ENCODE results near the gene KCNH4. TPM values are rescaled to one million over a fixed set of nuclear protein-coding genes. Genes with fewer than 3 reads are reported as not detected.
"Not testable (repeated sequence)": the region's sequence is repeated elsewhere in the genome, so short reads cannot be mapped to it uniquely, and the experiment has no call there.

Gene KCNH4
- total RNA-seq, 1 experiment from 2014 or later, result 1.5 TPM

- H3K9me3 ChIP-seq (ENCODE audit: control insufficient read depth, insufficient read depth, low read depth, low read length); H3K27ac ChIP-seq (ENCODE audit: low read length); BruUV-seq (replicated peaks); intact Hi-C loops (cut with micrococcal nuclease; ENCODE audit: unreplicated experiment); ATAC-seq; H3K27me3 ChIP-seq (ENCODE audit: control insufficient read depth, insufficient read depth, low read length); DNase-seq (ENCODE audit: low read depth, low spot score); POLR2A ChIA-PET; in situ Hi-C loops (cut with HindIII; ENCODE audit: low pct_unique_long_range_greater_than_20kb, low sequenced_read_pairs); H3K36me3 ChIP-seq (ENCODE audit: control insufficient read depth, insufficient read depth, low read length); H3K4me3 ChIP-seq (ENCODE audit: low read depth in 2 of 2, low read length in 2 of 2): not testable (repeated sequence)
- peaks cover 12% of the 10 kb centered on the region for H3K4me1 ChIP-seq (ENCODE audit: control insufficient read depth, insufficient read depth, low read length)
- CTCF ChIA-PET, result interaction anchor here (1.7 kb wide), 1 partner anchor 36 kb away, joined by 3 read pairs; no protein-coding TSS in a partner anchor
Observed at GRCh38 chr17:42186191-42186590, 5.2 kb upstream of the KCNH4 start.

GRCh38 chr17:42185621-42185930 is 4.6 kb upstream of the KCNH4 start:
- Histone ChIP-seq H3K36me3 (ENCODE audit: control insufficient read depth, insufficient read depth, low read length) (no peaks in the 10 kb centered on the region), H3K27ac (ENCODE audit: low read length) (peak overlapping the region; percentile 23; the same call in 1 of the 2 replicates), H3K27me3 (ENCODE audit: control insufficient read depth, insufficient read depth, low read length) (no peaks in the 10 kb centered on the region), H3K4me3 (ENCODE audit: low read depth in 2 of 2, low read length in 2 of 2) (no peak overlapping the region), H3K4me1 (ENCODE audit: control insufficient read depth, insufficient read depth, low read length) (peaks cover 12% of the 10 kb centered on the region), H3K9me3 (ENCODE audit: control insufficient read depth, insufficient read depth, low read depth, low read length) (no peaks in the 10 kb centered on the region)
- in situ Hi-C loops (cut with HindIII; ENCODE audit: low pct_unique_long_range_greater_than_20kb, low sequenced_read_pairs) (no loop called here), intact Hi-C loops (cut with micrococcal nuclease; ENCODE audit: unreplicated experiment) (no loop called here)
- no TSS peak for BruUV-seq (replicated peaks)
- TF ChIP-seq SIN3A (IDR thresholded peaks at IDR 0.05; ENCODE audit: borderline replicate concordance, insufficient read depth, low read depth, low read length), result no peak
- TF ChIP-seq, protein P1, sequence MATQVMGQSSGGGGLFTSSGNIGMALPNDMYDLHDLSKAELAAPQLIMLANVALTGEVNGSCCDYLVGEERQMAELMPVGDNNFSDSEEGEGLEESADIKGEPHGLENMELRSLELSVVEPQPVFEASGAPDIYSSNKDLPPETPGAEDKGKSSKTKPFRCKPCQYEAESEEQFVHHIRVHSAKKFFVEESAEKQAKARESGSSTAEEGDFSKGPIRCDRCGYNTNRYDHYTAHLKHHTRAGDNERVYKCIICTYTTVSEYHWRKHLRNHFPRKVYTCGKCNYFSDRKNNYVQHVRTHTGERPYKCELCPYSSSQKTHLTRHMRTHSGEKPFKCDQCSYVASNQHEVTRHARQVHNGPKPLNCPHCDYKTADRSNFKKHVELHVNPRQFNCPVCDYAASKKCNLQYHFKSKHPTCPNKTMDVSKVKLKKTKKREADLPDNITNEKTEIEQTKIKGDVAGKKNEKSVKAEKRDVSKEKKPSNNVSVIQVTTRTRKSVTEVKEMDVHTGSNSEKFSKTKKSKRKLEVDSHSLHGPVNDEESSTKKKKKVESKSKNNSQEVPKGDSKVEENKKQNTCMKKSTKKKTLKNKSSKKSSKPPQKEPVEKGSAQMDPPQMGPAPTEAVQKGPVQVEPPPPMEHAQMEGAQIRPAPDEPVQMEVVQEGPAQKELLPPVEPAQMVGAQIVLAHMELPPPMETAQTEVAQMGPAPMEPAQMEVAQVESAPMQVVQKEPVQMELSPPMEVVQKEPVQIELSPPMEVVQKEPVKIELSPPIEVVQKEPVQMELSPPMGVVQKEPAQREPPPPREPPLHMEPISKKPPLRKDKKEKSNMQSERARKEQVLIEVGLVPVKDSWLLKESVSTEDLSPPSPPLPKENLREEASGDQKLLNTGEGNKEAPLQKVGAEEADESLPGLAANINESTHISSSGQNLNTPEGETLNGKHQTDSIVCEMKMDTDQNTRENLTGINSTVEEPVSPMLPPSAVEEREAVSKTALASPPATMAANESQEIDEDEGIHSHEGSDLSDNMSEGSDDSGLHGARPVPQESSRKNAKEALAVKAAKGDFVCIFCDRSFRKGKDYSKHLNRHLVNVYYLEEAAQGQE (IDR thresholded peaks at IDR 0.05; ENCODE audit: insufficient read depth in 1 of 2, low read depth in 2 of 2, low read length in 1 of 2), result no peak
- no peak for TF ChIP-seq TCF7L2 (IDR thresholded peaks at IDR 0.05; ENCODE audit: low read depth, low read length)
- no peak for TF ChIP-seq CTCF (IDR thresholded peaks at IDR 0.05)
- no peak for TF ChIP-seq POLR2AphosphoS5 (IDR thresholded peaks at IDR 0.05; ENCODE audit: low read depth, low read length)
- ChIA-PET CTCF (interaction anchor here (0.6 kb wide), 1 partner anchor 33 kb away, joined by 4 read pairs; no protein-coding TSS in a partner anchor), POLR2A (no interaction called here)
- ATAC-seq (no peak), DNase-seq (ENCODE audit: low read depth, low spot score) (no peak)

DNA sequence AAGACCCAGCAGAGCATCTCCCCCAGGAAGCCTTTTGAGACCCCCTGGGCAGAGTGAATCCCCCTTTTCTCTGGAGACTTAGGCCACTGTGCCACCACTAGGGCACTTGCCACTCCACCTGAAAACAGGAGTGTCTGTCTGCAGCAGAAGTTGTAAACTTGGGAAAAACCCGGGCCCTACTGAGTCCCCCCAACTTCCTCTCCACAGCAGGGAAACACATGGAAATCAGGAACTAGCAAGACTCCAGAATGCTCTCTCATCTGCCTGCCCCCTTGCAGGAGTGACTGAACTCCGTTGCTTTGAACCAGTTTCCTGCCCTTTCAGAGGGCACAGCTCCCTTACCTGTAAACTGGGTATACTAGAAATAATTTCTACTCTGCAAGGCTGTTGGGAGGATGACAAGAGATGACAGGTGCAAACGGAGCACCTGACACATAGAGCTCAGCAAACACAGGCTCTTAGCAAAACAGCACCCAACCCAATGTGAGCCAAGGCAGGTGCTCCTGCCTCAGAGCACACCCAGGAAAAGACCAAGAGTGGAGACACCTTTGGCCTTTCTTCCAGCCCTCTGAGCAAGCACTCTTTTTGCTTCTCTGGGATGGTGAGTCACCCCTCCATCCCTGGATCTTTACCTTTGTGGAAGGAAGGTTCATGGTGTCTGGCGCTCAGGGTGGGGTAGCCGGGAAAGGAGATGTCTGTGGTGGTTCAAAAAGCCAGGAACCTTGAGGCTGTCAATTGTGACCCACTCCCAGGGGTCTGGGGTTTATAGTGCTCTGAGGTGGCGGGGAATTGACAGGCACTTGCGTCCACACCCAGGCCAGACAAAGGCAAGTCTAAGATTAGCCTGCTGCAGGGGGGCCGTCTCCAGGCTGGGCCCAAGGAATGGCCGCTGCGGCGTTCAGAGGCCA is 4.0 kb upstream of the KCNH4 start, which contains the start of gene HCRT:
Gene HCRT, minus strand, starts transcription at position 740 of the 908 bp plus-strand sequence. Its CDS starts 87 bp downstream, at position 653.
- in situ Hi-C loops (cut with HindIII; ENCODE audit: low pct_unique_long_range_greater_than_20kb, low sequenced_read_pairs), result no loop called here
- no peaks in the 10 kb centered on the region for H3K36me3 ChIP-seq (ENCODE audit: control insufficient read depth, insufficient read depth, low read length)
- peak within 1 kb of the TSS; percentile 61; the same call in 1 of the 2 replicates for H3K27ac ChIP-seq (ENCODE audit: low read length)
- no peak for TF ChIP-seq CTCF (IDR thresholded peaks at IDR 0.05)
- TF ChIP-seq, protein P1 (IDR thresholded peaks at IDR 0.05; ENCODE audit: insufficient read depth in 1 of 2, low read depth in 2 of 2, low read length in 1 of 2), result no peak
- TF ChIP-seq TCF7L2 (IDR thresholded peaks at IDR 0.05; ENCODE audit: low read depth, low read length), result no peak
- TF ChIP-seq SIN3A (IDR thresholded peaks at IDR 0.05; ENCODE audit: borderline replicate concordance, insufficient read depth, low read depth, low read length), result no peak
- no peak for TF ChIP-seq POLR2AphosphoS5 (IDR thresholded peaks at IDR 0.05; ENCODE audit: low read depth, low read length)
- intact Hi-C loops (cut with micrococcal nuclease; ENCODE audit: unreplicated experiment), result no loop called here
- no peaks in the 10 kb centered on the region for H3K27me3 ChIP-seq (ENCODE audit: control insufficient read depth, insufficient read depth, low read length)
- ATAC-seq (no peak), DNase-seq (ENCODE audit: low read depth, low spot score) (no peak)
- no TSS peak for BruUV-seq (replicated peaks)
- peak within 1 kb of the TSS; percentile 47 to 69 for H3K4me3 ChIP-seq (ENCODE audit: low read depth in 2 of 2, low read length in 2 of 2)
- CTCF ChIA-PET, result interaction anchor here (0.6 kb wide), 1 partner anchor 32 kb away, joined by 4 read pairs; no protein-coding TSS in a partner anchor
- H3K9me3 ChIP-seq (ENCODE audit: control insufficient read depth, insufficient read depth, low read depth, low read length), result no peaks in the 10 kb centered on the region
- POLR2A ChIA-PET, result no interaction called here
- peaks cover 12% of the 10 kb centered on the region for H3K4me1 ChIP-seq (ENCODE audit: control insufficient read depth, insufficient read depth, low read length)

All from Panc1 (cell line).